Endothelial cell of umbilical vein (primary cell): ENCODE results near the gene ANKH. TPM values are rescaled to one million over a fixed set of nuclear protein-coding genes. Genes with fewer than 3 reads are reported as not detected.

Source experiments
- BruUV-seq: library from RNA; stranded (reverse); fragments of 400-500 nt; replicated peaks from 2 replicates; lab custom pipeline; 2021; lab: Mats Ljungman, UMichigan
- CTCF ChIA-PET: fragments of 300-600, 350-600 bp; sonication (Branson Sonifier 250); formaldehyde crosslinking; loops from one replicate; lab custom pipeline; 2021; ENCODE audit warnings: antibody characterized with exemption, inconsistent platforms; lab: Charles Lee
- POLR2A ChIA-PET: fragments of 300-600, 350-600 bp; sonication (Branson Sonifier 250); formaldehyde crosslinking; loops from one replicate; lab custom pipeline; 2021; ENCODE audit warnings: antibody characterized with exemption, inconsistent platforms; lab: Charles Lee
- DNase-seq: peaks from one replicate; pipeline ENCODE4 v3.0.0-alpha.2; 2011; ENCODE audit warnings: low read depth, low spot score
- FAIRE-seq: peaks from 2 replicates; lab custom pipeline; 2011; peaks lifted over from hg19 to GRCh38; lab: Jason Lieb, UNC
- H2AFZ ChIP-seq: 2 replicates; pipeline ENCODE4 v1.6.0; 2012; ENCODE audit warnings: low read depth, low read length, control low read depth, inconsistent platforms
- H3K27ac ChIP-seq: 2 replicates; pipeline ENCODE4 v1.5.1; 2011; ENCODE audit warnings: low read depth, mild to moderate bottlenecking, control low read depth, low read length, moderate library complexity; ENCODE audit not compliant: insufficient read depth
- H3K27me3 ChIP-seq, 2 experiments: 2 replicates each; pipeline versions ENCODE4 v1.6.0 to v1.6.1; 2011; ENCODE audit warnings: low read length in 2 of 2, mixed read lengths in 1 of 2; ENCODE audit not compliant: control insufficient read depth in 2 of 2, insufficient read depth in 2 of 2
- H3K36me3 ChIP-seq, 2 experiments: 2 replicates in 1 of 2; 3 replicates in 1 of 2; pipeline ENCODE4 v1.5.1; 2011; ENCODE audit warnings: low read length in 2 of 2, mild to moderate bottlenecking in 1 of 2, moderate library complexity in 1 of 2; ENCODE audit not compliant: control insufficient read depth in 2 of 2, insufficient read depth in 2 of 2; ENCODE audit errors: extremely low read depth in 1 of 2
- H3K4me1 ChIP-seq: 3 replicates; pipeline ENCODE4 v1.5.1; 2011; ENCODE audit warnings: mild to moderate bottlenecking, low read length; ENCODE audit not compliant: control insufficient read depth, insufficient read depth; ENCODE audit errors: extremely low read depth
- H3K4me2 ChIP-seq: 2 replicates; pipeline ENCODE4 v1.6.1; 2011; ENCODE audit warnings: low read length, control low read depth, mixed read lengths; ENCODE audit not compliant: insufficient read depth
- H3K4me3 ChIP-seq, 3 experiments: fragments of 200-600 bp in 1 of 3; sonication (generic), shearing (Covaris generic) in 1 of 3; replicated peaks in 1 of 3; 2 replicates each; pipeline ENCODE4 v1.5.1; 2011 to 2016; ENCODE audit warnings: control low read depth in 3 of 3, low read length in 3 of 3, mild to moderate bottlenecking in 2 of 3, inconsistent platforms in 1 of 3, low read depth in 1 of 3, moderate library complexity in 1 of 3; ENCODE audit not compliant: insufficient read depth in 1 of 3
- H3K79me2 ChIP-seq: 2 replicates; pipeline ENCODE4 v1.6.0; 2012; ENCODE audit warnings: low read length, inconsistent platforms; ENCODE audit not compliant: control insufficient read depth, insufficient read depth
- H3K9ac ChIP-seq: replicated peaks from 2 replicates; pipeline ENCODE3; 2011; ENCODE audit warnings: low read length, control low read depth; ENCODE audit not compliant: insufficient read depth; ENCODE audit errors: extremely low read depth
- H3K9me1 ChIP-seq: replicated peaks from 3 replicates; pipeline ENCODE4 v1.6.0; 2011; ENCODE audit warnings: mild to moderate bottlenecking, low read length; ENCODE audit not compliant: control insufficient read depth, insufficient read depth; ENCODE audit errors: extremely low read depth
- H3K9me3 ChIP-seq: replicated peaks from 2 replicates; pipeline ENCODE4 v1.5.1; 2012; ENCODE audit warnings: low read length, inconsistent platforms; ENCODE audit not compliant: control insufficient read depth, insufficient read depth
- H4K20me1 ChIP-seq: replicated peaks from 2 replicates; pipeline ENCODE3; 2011; ENCODE audit warnings: mild to moderate bottlenecking, low read length; ENCODE audit not compliant: control insufficient read depth, insufficient read depth; ENCODE audit errors: extremely low read depth
- EZH2 ChIP-seq: IDR thresholded peaks from 2 replicates; pipeline ENCODE4 v1.6.1; 2012; ENCODE audit warnings: borderline replicate concordance, low read depth, mild to moderate bottlenecking, moderate library complexity, low read length, inconsistent platforms; ENCODE audit not compliant: severe bottlenecking
- FOS ChIP-seq: IDR thresholded peaks from 2 replicates; pipeline ENCODE4 v1.6.1; 2011; ENCODE audit warnings: mild to moderate bottlenecking, low read length, moderate library complexity, borderline replicate concordance; ENCODE audit not compliant: insufficient read depth
- JUN ChIP-seq: IDR thresholded peaks from 2 replicates; pipeline ENCODE4 v1.6.1; 2011; ENCODE audit warnings: borderline replicate concordance, low read depth; ENCODE audit not compliant: insufficient read length, insufficient read depth
- POLR2AphosphoS5 ChIP-seq: IDR thresholded peaks from 2 replicates; pipeline ENCODE4 v1.6.1; 2012; ENCODE audit warnings: low read depth, mild to moderate bottlenecking, control low read depth, low read length, moderate library complexity; ENCODE audit not compliant: insufficient read depth
- dilution Hi-C: fragments of 300-500 bp; cut with MboI; formaldehyde crosslinking; loops from one replicate; pipeline ENCODE4 v1.15.0; 2019; ENCODE audit warnings: low sequenced_read_pairs; ENCODE audit not compliant: extremely low pct_ligation_motif_present
- intact Hi-C: fragments of 100-400 bp; cut with micrococcal nuclease; formaldehyde crosslinking; loops from one replicate; pipeline ENCODE4 v1.10.0; 2022
- polyA plus RNA-seq, 4 experiments: library from polyadenylated mRNA; depleted of rRNA in 3 of 4; stranded (reverse) in 3 of 4; unstranded in 1 of 4; fragments of >200 nt; gene quantifications; 2 replicates each; pipeline versions ENCODE4 v1.2.1 to v1.2.3, GENCODE V29; 2011 to 2012; ENCODE audit warnings: missing spikeins in 1 of 4
- total RNA-seq: library from RNA; stranded (reverse); gene quantifications from 2 replicates; pipeline ENCODE4 v1.2.3, GENCODE V29; 2021
- TF ChIP-seq, protein P1 (sequence below), 2 donors: IDR thresholded peaks; 1 replicate in 1 of 2; 2 replicates in 1 of 2; pipeline ENCODE4 v1.5.1; 2011; ENCODE audit warnings: low read length in 2 of 2, mild to moderate bottlenecking in 2 of 2, moderate library complexity in 2 of 2, control low read depth in 1 of 2, inconsistent platforms in 1 of 2, low read depth in 1 of 2; ENCODE audit not compliant: insufficient read depth in 1 of 2; ENCODE audit errors: extremely low read depth in 1 of 2

ANKH gene
- total and polyA plus RNA-seq, 2 donors (not counting 3 experiments of a cell fraction or from before 2014, with no cell fraction given) = 12.7 to 31.4 TPM

DNA sequence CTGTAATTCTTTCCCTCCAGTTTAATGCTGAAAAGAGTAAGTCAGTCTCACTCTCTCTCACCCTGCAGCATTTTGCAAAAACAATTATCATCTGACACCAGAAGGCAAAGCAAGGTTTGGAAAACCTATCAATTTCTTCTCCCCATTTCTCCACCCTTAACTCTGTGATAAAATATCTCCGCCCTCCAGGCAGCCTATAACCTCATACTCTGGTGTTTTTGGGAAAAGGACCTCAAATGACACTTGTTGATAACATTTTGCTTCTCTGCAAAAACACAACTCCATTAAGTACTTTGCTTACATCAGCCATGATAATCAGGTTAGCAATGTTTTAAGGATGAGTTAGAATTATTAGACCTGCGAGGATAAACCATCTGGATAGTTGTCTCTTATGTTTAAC is 2.3 kb downstream of the ANKH start:
- H3K27me3 ChIP-seq = no peaks in the 10 kb centered on the region
- peaks cover 20% of the 10 kb centered on the region for H3K4me1 ChIP-seq
- CTCF ChIA-PET = interaction anchor here (1.0 to 2.7 kb wide), 2 partner anchors 50 to 137 kb away, joined by 3 to 11 read pairs; no protein-coding TSS in a partner anchor
- no TSS peak for BruUV-seq
- no peak for FAIRE-seq
- peaks cover 18% of the 10 kb centered on the region for H3K79me2 ChIP-seq
- H4K20me1 ChIP-seq = no peaks in the 10 kb centered on the region
- H3K4me2 ChIP-seq = no peak overlapping the region
- H2AFZ ChIP-seq = no peak overlapping the region
- H3K27ac ChIP-seq = no peak overlapping the region
- DNase-seq = no peak
- intact Hi-C loops = no loop called here
- no peaks in the 10 kb centered on the region for H3K36me3 ChIP-seq
- POLR2A ChIA-PET = no interaction called here
- H3K4me3 ChIP-seq = no peak overlapping the region
- H3K9ac ChIP-seq = no peak overlapping the region
- H3K9me1 ChIP-seq = no peaks in the 10 kb centered on the region
- no peaks in the 10 kb centered on the region for H3K9me3 ChIP-seq
- no peak for TF ChIP-seq FOS
- no peak for TF ChIP-seq POLR2AphosphoS5
- TF ChIP-seq, protein P1, sequence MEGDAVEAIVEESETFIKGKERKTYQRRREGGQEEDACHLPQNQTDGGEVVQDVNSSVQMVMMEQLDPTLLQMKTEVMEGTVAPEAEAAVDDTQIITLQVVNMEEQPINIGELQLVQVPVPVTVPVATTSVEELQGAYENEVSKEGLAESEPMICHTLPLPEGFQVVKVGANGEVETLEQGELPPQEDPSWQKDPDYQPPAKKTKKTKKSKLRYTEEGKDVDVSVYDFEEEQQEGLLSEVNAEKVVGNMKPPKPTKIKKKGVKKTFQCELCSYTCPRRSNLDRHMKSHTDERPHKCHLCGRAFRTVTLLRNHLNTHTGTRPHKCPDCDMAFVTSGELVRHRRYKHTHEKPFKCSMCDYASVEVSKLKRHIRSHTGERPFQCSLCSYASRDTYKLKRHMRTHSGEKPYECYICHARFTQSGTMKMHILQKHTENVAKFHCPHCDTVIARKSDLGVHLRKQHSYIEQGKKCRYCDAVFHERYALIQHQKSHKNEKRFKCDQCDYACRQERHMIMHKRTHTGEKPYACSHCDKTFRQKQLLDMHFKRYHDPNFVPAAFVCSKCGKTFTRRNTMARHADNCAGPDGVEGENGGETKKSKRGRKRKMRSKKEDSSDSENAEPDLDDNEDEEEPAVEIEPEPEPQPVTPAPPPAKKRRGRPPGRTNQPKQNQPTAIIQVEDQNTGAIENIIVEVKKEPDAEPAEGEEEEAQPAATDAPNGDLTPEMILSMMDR (IDR thresholded peaks at IDR 0.05; ENCODE audit: extremely low read depth in 1 of 2, insufficient read depth in 1 of 2, low read depth in 1 of 2, low read length in 2 of 2) = no peak
- TF ChIP-seq JUN = no peak
- dilution Hi-C loops = no loop called here

DNA sequence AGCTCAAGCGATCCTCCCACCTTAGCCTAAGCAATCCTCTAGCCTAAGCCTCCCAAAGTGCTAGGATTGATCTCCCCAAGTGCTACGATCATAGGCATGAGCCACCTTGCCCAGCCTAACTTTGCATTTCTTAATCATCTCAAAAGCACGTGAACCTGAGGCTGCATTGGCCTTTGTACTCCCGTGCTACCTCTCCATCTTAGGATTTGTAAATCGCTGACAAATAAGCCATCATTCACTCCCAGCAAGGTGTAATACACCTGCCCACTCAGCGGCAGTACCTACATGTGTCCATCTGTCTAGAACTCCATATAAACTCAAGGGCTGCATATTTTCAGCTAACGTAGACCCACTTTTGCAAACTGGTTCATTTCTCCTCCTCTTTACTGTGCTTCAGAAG is 2.8 kb downstream of the ANKH start:
- H3K9ac ChIP-seq = no peak overlapping the region
- peaks cover 20% of the 10 kb centered on the region for H3K79me2 ChIP-seq
- no peak overlapping the region for H3K4me3 ChIP-seq
- H3K9me1 ChIP-seq = no peaks in the 10 kb centered on the region
- DNase-seq = no peak
- no peak overlapping the region for H2AFZ ChIP-seq
- CTCF ChIA-PET = interaction anchor here (0.8 to 2.7 kb wide), 5 partner anchors 11 to 146 kb away, joined by 3 to 11 read pairs (median 4); no protein-coding TSS in a partner anchor
- no peak overlapping the region for H3K27ac ChIP-seq
- BruUV-seq = no TSS peak
- TF ChIP-seq EZH2 = no peak
- intact Hi-C loops = no loop called here
- H3K4me2 ChIP-seq = no peak overlapping the region
- H4K20me1 ChIP-seq = no peaks in the 10 kb centered on the region
- peaks cover 20% of the 10 kb centered on the region for H3K4me1 ChIP-seq
- H3K36me3 ChIP-seq = no peaks in the 10 kb centered on the region
- H3K9me3 ChIP-seq = no peaks in the 10 kb centered on the region
- H3K27me3 ChIP-seq = no peaks in the 10 kb centered on the region
- POLR2A ChIA-PET = interaction anchor here (0.7 kb wide), 1 partner anchor 23 kb away, joined by 3 read pairs; no protein-coding TSS in a partner anchor
- dilution Hi-C loops = no loop called here
- FAIRE-seq = no peak
